Naive B cell (primary cell): Measurements from ENCODE around the gene RGS18. TPM values are rescaled to one million over a fixed set of nuclear protein-coding genes. Genes with fewer than 3 reads are reported as not detected.
"Not testable (repeated sequence)": the region's sequence is repeated elsewhere in the genome, so short reads cannot be mapped to it uniquely, and the experiment has no call there.

Source experiments
- ATAC-seq, 2 donors: fragments of 150-1000 bp; cut with Tn5 transposase; 2 replicates each; pipeline ENCODE4 v1.10.0; 2021; ENCODE audit warnings: low read depth in 2 of 2, mild to moderate bottlenecking in 2 of 2, moderate library complexity in 2 of 2
- DNase-seq: peaks from one replicate; pipeline ENCODE4 v3.0.0; 2022
- H3K27ac Mint-ChIP-seq, 6 donors: one replicate each; pipeline ENCODE4 v1.8.0; 2020 to 2022; ENCODE audit warnings: mild to moderate bottlenecking in 6 of 6, mixed read lengths in 6 of 6, moderate library complexity in 5 of 6, inconsistent platforms in 2 of 6
- H3K27me3 Mint-ChIP-seq, 3 donors: one replicate each; pipeline ENCODE4 v1.8.0; 2021 to 2022; ENCODE audit warnings: mixed read lengths in 3 of 3, mild to moderate bottlenecking in 1 of 3
- H3K36me3 Mint-ChIP-seq, 2 donors: one replicate each; pipeline ENCODE4 v1.8.0; 2020 to 2022; ENCODE audit warnings: mixed read lengths in 2 of 2, inconsistent platforms in 1 of 2, mild to moderate bottlenecking in 1 of 2
- H3K4me1 Mint-ChIP-seq, 3 donors: one replicate each; pipeline ENCODE4 v1.8.0; 2020 to 2022; ENCODE audit warnings: mixed read lengths in 3 of 3, inconsistent platforms in 1 of 3, mild to moderate bottlenecking in 1 of 3, moderate library complexity in 1 of 3
- H3K4me3 Mint-ChIP-seq, 8 donors: one replicate each; pipeline ENCODE4 v1.8.0; 2020 to 2022; ENCODE audit warnings: mild to moderate bottlenecking in 8 of 8, mixed read lengths in 8 of 8, moderate library complexity in 8 of 8, inconsistent platforms in 2 of 8
- H3K9me3 Mint-ChIP-seq, 7 donors: one replicate each; pipeline ENCODE4 v1.8.0; 2020 to 2022; ENCODE audit warnings: mixed read lengths in 7 of 7, mild to moderate bottlenecking in 5 of 7, inconsistent platforms in 2 of 7, moderate library complexity in 1 of 7
- polyA plus RNA-seq, 6 donors: library from polyadenylated mRNA; unstranded; fragments of 300-500 nt; fragmentation: Illumina TruSeq; gene quantifications; one replicate each; pipeline ENCODE4 v1.2.3, GENCODE V29; 2021; ENCODE audit warnings: low read depth in 6 of 6

Gene RGS18
- polyA plus RNA-seq, 6 donors from 2014 or later, result 2.0 to 10.2 (median 5.3) TPM

GRCh38 chr1:192147696-192148095 is 10.6 kb upstream of the RGS18 start:
- Mint-ChIP-seq H3K27ac (no peak overlapping the region), H3K27me3 (no peaks in the 10 kb centered on the region)
- ATAC-seq, result no peak

GRCh38 chr1:192151176-192151575 is 7.1 kb upstream of the RGS18 start:
- Mint-ChIP-seq H3K27ac (no peak overlapping the region), H3K27me3 (no peaks in the 10 kb centered on the region)
- no peak for ATAC-seq

More at GRCh38 chr1:192147696-192148095, 10.6 kb upstream of the RGS18 start:
- H3K4me1 Mint-ChIP-seq, result no peaks in the 10 kb centered on the region
- DNase-seq, result no peak
- no peak overlapping the region for H3K4me3 Mint-ChIP-seq
- peaks cover 0 to 2% (median 0%) of the 10 kb centered on the region in 7 donors for H3K9me3 Mint-ChIP-seq
- no peaks in the 10 kb centered on the region for H3K36me3 Mint-ChIP-seq

GRCh38 chr1:192153276-192153675 is 5.0 kb upstream of the RGS18 start:
- ATAC-seq (no peak), DNase-seq (no peak)
- Mint-ChIP-seq H3K27ac (no peak overlapping the region), H3K36me3 (no peaks in the 10 kb centered on the region), H3K9me3 (peaks cover 0 to 2% (median 0%) of the 10 kb centered on the region in 7 donors), H3K27me3 (no peaks in the 10 kb centered on the region), H3K4me1 (no peaks in the 10 kb centered on the region), H3K4me3 (no peak overlapping the region)

More at GRCh38 chr1:192151176-192151575, 7.1 kb upstream of the RGS18 start:
- Mint-ChIP-seq H3K36me3 (no peaks in the 10 kb centered on the region), H3K4me1 (no peaks in the 10 kb centered on the region), H3K4me3 (no peak overlapping the region), H3K9me3 (peaks cover 0 to 2% (median 0%) of the 10 kb centered on the region in 7 donors)
- no peak for DNase-seq

- Mint-ChIP-seq H3K36me3 (no peaks in the 10 kb centered on the region), H3K27me3 (no peaks in the 10 kb centered on the region), H3K4me1 (no peaks in the 10 kb centered on the region), H3K4me3 (no peak overlapping the region), H3K27ac (no peak overlapping the region), H3K9me3 (no peaks in the 10 kb centered on the region)
- DNase-seq, result no peak
- no peak for ATAC-seq
Measured at GRCh38 chr1:192157067-192157466, 1.2 kb upstream of the RGS18 start.

DNA sequence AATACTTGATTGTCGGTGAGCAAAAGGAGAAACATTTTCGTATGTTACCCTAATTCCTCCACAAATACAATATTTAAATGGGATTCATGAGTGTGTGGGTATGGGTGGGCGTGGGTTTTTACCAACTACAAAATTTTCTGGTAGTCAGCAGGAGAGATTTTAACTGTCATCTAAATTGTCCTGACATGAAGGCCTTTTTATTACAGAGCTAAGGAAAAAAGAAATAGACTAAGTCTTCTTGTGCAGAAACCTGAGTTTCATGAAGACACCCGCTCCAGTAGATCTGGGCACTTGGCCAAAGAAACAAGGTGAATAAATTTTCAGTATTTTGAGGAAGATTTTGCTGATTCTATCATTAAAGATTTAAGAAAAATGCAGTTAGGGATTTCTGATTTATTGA is 752 bp downstream of the RGS18 start:
- no peak overlapping the region for H3K27ac Mint-ChIP-seq

DNA sequence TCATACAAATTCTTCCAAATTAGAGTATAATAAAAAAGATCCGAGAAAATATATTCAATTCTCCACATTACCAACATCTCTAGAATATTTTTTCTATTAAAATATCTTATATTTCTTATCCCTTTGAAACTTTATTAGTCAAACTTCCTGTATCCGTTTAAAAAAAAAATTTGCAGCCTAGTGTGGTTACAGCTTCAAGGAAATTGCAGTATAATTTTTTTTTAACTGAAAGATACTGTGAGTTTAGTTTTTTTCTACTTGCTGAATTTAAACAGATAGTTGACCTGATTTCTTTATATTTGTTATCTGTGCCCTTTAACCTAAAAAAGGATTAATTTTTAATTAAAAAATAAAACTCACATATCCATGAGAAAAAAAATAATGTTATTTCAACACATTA is 1.5 kb downstream of the RGS18 start:
- H3K4me3 Mint-ChIP-seq, result no peak overlapping the region
- H3K27me3 Mint-ChIP-seq, result no peaks in the 10 kb centered on the region
- no peak for DNase-seq
- no peak overlapping the region for H3K27ac Mint-ChIP-seq
- ATAC-seq, result no peak
- H3K36me3 Mint-ChIP-seq, result no peaks in the 10 kb centered on the region
- H3K4me1 Mint-ChIP-seq, result no peaks in the 10 kb centered on the region
- peaks cover 0 to 4% (median 0%) of the 10 kb centered on the region in 7 donors for H3K9me3 Mint-ChIP-seq

More for the DNA sequence above, 752 bp downstream of the RGS18 start:
- H3K4me1 Mint-ChIP-seq, result no peaks in the 10 kb centered on the region
- H3K4me3 Mint-ChIP-seq, result no peak overlapping the region
- H3K36me3 Mint-ChIP-seq, result no peaks in the 10 kb centered on the region
- DNase-seq, result no peak
- ATAC-seq, result no peak
- no peaks in the 10 kb centered on the region for H3K9me3 Mint-ChIP-seq
- no peaks in the 10 kb centered on the region for H3K27me3 Mint-ChIP-seq

GRCh38 chr1:192160196-192160595 is 1.9 kb downstream of the RGS18 start:
- Mint-ChIP-seq H3K36me3 (peaks cover 0 to 1% of the 10 kb centered on the region in 2 donors), H3K27ac (no peak overlapping the region)
- no peak for DNase-seq

DNA sequence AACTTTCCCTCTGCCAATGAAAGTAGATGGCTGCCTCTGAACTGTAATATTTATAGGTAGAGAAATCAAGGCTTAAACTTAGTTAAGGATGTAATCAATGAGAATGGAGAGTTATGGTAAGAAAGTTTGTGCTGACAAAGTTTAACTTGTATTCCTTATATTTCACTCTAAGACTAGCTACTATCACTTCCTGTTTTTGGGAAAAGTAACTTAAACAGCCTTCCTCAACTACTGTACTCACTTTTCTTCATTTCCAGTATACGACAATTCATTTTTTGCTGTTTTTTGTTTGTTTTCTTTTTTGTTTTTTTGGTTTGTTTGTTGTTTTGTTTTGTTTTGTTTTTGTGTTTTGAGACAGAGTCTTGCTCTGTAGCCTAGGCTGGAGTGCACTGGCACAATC is 3.7 kb downstream of the RGS18 start:
- DNase-seq (no peak), ATAC-seq (no peak)
- H3K4me3 Mint-ChIP-seq, result no peak overlapping the region
- H3K9me3 Mint-ChIP-seq, result peaks cover 0 to 12% (median 4%) of the 10 kb centered on the region in 7 donors
- no peaks in the 10 kb centered on the region for H3K27me3 Mint-ChIP-seq
- H3K4me1 Mint-ChIP-seq, result no peaks in the 10 kb centered on the region
- peaks cover 0 to 5% of the 10 kb centered on the region in 2 donors for H3K36me3 Mint-ChIP-seq
- no peak overlapping the region for H3K27ac Mint-ChIP-seq

More at GRCh38 chr1:192160196-192160595, 1.9 kb downstream of the RGS18 start:
- Mint-ChIP-seq H3K4me3 (no peak overlapping the region), H3K9me3 (peaks cover 0 to 8% (median 1%) of the 10 kb centered on the region in 7 donors), H3K27me3 (no peaks in the 10 kb centered on the region), H3K4me1 (no peaks in the 10 kb centered on the region)
- no peak for ATAC-seq

DNA sequence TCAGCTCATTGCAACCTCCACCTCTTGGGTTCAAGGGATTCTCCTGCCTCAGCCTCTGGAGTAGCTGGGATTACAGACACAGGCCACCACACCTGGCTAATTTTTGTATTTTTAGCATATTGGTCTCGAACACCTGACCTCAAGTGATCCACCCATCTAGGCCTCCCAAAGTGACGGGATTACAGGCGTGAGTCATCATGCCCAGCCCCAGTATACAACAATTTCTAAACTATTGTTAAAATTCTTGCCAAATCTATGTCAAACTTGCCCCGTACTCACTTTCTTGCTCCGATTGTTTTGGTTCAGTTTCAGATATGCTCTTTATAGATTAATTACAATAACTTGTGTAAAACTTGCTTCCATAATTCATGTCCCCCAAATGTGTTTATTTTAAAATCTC is 4.1 kb downstream of the RGS18 start:
- no peak for DNase-seq
- Mint-ChIP-seq H3K4me3 (no peak overlapping the region), H3K27me3 (no peaks in the 10 kb centered on the region), H3K27ac (no peak overlapping the region), H3K9me3 (peaks cover 0 to 12% (median 4%) of the 10 kb centered on the region in 7 donors), H3K4me1 (no peaks in the 10 kb centered on the region), H3K36me3 (peaks cover 0 to 5% of the 10 kb centered on the region in 2 donors)
- no peak for ATAC-seq

DNA sequence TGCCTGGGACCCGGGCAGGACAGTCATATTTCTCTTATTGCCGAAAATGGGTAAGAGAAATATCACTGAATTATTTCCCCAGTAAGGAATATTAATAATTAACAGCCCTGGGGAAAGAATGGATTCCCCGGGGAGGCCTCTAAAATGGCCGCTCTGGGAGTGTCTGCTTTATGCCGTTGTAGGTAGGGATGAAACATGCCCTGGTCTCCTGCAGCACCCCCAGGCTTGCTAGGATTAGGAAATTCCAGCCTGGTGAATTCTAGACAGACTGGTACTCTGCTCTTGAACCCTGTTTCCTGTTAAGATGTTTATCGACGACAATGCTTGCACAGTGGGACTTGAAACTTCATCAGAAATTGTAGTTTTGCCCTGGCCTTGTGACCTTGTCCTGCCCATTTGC is 6.7 kb downstream of the RGS18 start:
- H3K27me3 Mint-ChIP-seq, DNase-seq, H3K27ac Mint-ChIP-seq, H3K4me1 Mint-ChIP-seq, H3K36me3 Mint-ChIP-seq, ATAC-seq, H3K4me3 Mint-ChIP-seq: not testable (repeated sequence)
- H3K9me3 Mint-ChIP-seq, result peaks cover 0 to 12% (median 4%) of the 10 kb centered on the region in 7 donors

GRCh38 chr1:192167011-192167410 is 8.7 kb downstream of the RGS18 start:
- Mint-ChIP-seq H3K4me1 (no peaks in the 10 kb centered on the region), H3K9me3 (peaks cover 0 to 12% (median 4%) of the 10 kb centered on the region in 7 donors), H3K27ac (no peak overlapping the region), H3K4me3 (no peak overlapping the region), H3K36me3 (peaks cover 0 to 5% of the 10 kb centered on the region in 2 donors), H3K27me3 (no peaks in the 10 kb centered on the region)
- DNase-seq (no peak), ATAC-seq (no peak)

GRCh38 chr1:192167911-192168700 is 9.8 kb downstream of the RGS18 start:
- H3K27me3 Mint-ChIP-seq, result no peaks in the 10 kb centered on the region

DNA sequence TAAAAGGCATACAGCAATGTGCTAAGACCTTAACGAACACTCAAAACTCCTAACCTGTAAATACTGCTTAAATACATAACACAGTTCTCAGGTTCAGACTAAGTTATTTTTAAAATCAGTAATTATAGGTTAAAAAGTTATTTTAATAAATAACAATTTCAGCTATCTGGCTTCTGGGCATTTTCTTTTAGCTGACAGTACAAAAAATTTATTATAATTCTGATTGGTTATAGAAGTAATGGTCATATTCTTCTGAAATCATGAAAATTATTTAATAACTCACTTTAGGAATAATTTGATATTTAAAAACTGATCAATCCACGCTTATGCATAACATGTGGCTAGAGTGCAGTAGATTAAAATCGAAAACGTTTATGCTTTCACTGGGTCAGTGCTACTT is 10.7 kb downstream of the RGS18 start:
- H3K9me3 Mint-ChIP-seq, result peaks cover 0 to 12% (median 4%) of the 10 kb centered on the region in 7 donors
- no peak overlapping the region for H3K4me3 Mint-ChIP-seq
- H3K27me3 Mint-ChIP-seq, result no peaks in the 10 kb centered on the region
- no peak overlapping the region for H3K27ac Mint-ChIP-seq
- no peaks in the 10 kb centered on the region for H3K4me1 Mint-ChIP-seq
- DNase-seq (no peak), ATAC-seq (no peak)
- peaks cover 0 to 5% of the 10 kb centered on the region in 2 donors for H3K36me3 Mint-ChIP-seq

More at GRCh38 chr1:192167911-192168700, 9.8 kb downstream of the RGS18 start:
- no peak overlapping the region for H3K4me3 Mint-ChIP-seq
- no peak for ATAC-seq
- H3K27ac Mint-ChIP-seq, result no peak overlapping the region
- peaks cover 0 to 12% (median 4%) of the 10 kb centered on the region in 7 donors for H3K9me3 Mint-ChIP-seq
- H3K4me1 Mint-ChIP-seq, result no peaks in the 10 kb centered on the region
- peaks cover 0 to 5% of the 10 kb centered on the region in 2 donors for H3K36me3 Mint-ChIP-seq
- DNase-seq, result no peak
